ENCODE results near the gene TPI1.

The TPI1 gene

GRCh38 chr12:6867413-6868210, at the start of gene TPI1:
Gene TPI1, plus strand, starts transcription at chr12:6867531. Its CDS starts 36 bp downstream, at chr12:6867567.
- DNase-seq (ENCODE audit: low read depth in 2 of 2) = peak; percentile 71 to 72

GRCh38 chr12:6817662-6818157, 49.6 kb upstream of the TPI1 start:
- DNase-seq (ENCODE audit: low read depth in 2 of 2) = no peak

DNA sequence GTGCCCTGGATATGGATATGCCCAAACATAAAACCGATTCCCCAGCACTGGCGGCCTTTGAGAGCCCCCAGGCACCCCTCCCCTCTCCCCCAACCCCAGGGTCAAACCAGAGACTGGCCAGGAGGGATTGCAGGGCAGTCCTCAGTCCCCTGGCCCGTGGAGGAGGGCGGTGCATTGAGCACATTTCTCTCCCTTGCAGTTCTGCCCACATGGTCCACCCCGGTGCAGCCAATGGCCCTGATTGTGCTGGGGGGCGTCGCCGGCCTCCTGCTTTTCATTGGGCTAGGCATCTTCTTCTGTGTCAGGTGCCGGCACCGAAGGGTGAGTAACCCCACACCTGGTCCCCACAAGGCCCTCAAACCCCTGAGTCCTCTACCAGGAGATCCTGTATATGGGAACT, 49.1 kb upstream of the TPI1 start:
- DNase-seq (ENCODE audit: low read depth in 2 of 2) = no peak

- no peak for DNase-seq (ENCODE audit: low read depth in 2 of 2)
Observed at GRCh38 chr12:6818645-6819044, 48.7 kb upstream of the TPI1 start.

DNA sequence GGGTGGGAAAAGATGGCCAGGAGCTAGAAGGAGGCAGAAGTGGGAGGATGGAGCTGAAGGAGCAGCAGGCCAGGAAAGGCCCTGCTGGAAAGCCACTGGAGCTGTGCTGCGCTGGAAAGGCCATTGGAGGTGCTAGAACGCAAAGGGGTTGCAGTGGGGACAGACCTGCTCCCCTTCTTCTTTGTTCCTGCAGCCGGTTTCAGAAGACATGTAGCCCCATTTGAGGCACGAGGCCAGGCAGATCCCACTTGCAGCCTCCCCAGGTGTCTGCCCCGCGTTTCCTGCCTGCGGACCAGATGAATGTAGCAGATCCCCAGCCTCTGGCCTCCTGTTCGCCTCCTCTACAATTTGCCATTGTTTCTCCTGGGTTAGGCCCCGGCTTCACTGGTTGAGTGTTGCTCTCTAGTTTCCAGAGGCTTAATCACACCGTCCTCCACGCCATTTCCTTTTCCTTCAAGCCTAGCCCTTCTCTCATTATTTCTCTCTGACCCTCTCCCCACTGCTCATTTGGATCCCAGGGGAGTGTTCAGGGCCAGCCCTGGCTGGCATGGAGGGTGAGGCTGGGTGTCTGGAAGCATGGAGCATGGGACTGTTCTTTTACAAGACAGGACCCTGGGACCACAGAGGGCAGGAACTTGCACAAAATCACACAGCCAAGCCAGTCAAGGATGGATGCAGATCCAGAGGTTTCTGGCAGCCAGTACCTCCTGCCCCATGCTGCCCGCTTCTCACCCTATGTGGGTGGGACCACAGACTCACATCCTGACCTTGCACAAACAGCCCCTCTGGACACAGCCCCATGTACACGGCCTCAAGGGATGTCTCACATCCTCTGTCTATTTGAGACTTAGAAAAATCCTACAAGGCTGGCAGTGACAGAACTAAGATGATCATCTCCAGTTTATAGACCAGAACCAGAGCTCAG, 48.0 kb upstream of the TPI1 start:
- DNase-seq (ENCODE audit: low read depth in 2 of 2) = no peak

GRCh38 chr12:6820166-6820565, 47.2 kb upstream of the TPI1 start:
- no peak for DNase-seq (ENCODE audit: low read depth in 2 of 2)

- DNase-seq (ENCODE audit: low read depth in 2 of 2) = no peak
Observed at GRCh38 chr12:6821591-6822425, 45.5 kb upstream of the TPI1 start, which contains the start of gene GPR162. Gene GPR162, plus strand, starts transcription at chr12:6821821. Its CDS starts 2,078 bp downstream, at chr12:6823899.

GRCh38 chr12:6822426-6823135, 44.8 kb upstream of the TPI1 start:
- DNase-seq (ENCODE audit: low read depth in 2 of 2) = no peak

GRCh38 chr12:6823182-6824084, 43.9 kb upstream of the TPI1 start:
- DNase-seq (ENCODE audit: low read depth in 2 of 2) = no peak

DNA sequence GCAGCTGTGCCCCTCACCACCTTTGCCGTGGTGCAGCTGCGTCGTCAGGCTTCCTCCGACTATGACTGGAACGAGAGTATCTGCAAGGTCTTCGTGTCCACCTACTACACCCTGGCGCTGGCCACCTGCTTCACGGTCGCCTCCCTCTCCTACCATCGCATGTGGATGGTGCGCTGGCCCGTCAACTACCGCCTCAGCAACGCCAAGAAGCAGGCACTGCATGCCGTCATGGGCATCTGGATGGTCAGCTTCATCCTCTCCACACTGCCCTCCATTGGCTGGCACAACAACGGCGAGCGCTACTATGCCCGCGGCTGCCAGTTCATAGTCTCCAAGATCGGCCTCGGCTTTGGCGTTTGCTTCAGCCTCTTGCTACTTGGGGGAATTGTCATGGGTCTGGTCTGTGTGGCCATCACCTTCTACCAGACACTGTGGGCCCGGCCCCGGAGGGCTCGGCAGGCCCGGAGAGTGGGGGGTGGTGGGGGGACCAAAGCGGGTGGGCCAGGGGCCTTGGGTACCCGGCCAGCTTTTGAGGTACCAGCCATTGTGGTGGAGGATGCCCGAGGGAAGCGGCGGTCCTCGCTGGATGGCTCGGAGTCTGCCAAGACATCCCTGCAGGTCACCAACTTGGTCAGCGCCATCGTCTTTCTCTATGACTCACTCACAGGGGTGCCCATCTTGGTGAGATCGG, 43.1 kb upstream of the TPI1 start:
- DNase-seq (ENCODE audit: low read depth in 2 of 2) = no peak

DNA sequence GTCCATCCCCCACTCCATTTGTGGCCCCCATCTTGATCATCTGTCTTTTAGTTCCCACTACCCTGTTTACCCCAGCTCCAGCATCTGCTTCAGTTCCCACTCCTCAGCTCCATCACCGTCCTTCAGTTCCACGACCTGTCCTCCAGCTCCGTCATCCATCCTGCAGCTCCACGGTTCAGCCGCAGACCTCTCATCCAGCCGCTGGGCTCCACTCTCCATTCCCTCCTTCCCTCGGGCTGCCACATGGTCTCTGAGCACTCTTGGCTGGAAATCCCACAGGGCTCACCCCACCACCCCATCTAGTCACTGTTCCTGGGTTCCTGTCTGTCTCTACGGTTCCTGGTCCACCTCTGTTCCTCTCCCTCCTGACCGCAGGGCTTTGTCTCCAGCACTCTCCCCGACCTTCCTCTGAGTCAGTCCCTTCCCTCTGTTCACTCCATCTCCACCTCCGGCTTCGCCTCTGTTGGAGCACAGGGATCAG, 42.4 kb upstream of the TPI1 start:
- no peak for DNase-seq (ENCODE audit: low read depth in 2 of 2)

GRCh38 chr12:6825398-6826124, 41.8 kb upstream of the TPI1 start:
- DNase-seq (ENCODE audit: low read depth in 2 of 2) = peak; percentile 57 to 64

GRCh38 chr12:6826125-6826733, 41.1 kb upstream of the TPI1 start:
- no peak for DNase-seq (ENCODE audit: low read depth in 2 of 2)

DNA sequence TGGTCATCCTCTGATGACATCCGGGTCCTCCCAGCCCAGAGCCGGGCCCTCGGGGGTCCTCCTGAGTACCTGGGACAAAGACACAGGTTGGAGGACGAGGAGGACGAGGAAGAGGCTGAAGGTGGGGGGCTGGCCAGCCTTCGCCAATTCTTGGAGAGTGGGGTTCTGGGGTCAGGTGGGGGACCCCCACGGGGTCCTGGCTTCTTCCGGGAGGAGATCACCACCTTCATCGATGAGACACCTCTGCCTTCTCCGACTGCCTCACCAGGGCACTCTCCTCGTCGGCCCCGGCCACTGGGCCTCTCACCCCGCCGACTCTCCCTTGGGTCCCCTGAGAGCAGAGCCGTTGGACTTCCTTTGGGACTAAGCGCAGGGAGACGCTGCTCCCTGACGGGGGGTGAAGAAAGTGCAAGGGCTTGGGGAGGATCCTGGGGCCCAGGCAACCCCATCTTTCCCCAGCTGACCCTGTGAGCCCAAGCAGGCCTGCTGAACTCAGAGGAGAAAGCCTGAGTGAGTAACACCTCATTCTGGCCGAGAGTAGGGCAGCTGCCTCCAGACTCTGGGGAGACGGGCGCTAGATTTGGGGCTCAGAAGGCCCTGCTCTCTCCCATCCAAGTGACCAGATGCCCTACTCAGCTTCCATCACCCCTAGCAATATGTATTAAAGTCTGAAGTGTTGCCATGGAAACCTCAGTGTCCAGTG, 40.4 kb upstream of the TPI1 start:
- no peak for DNase-seq (ENCODE audit: low read depth in 2 of 2)

DNA sequence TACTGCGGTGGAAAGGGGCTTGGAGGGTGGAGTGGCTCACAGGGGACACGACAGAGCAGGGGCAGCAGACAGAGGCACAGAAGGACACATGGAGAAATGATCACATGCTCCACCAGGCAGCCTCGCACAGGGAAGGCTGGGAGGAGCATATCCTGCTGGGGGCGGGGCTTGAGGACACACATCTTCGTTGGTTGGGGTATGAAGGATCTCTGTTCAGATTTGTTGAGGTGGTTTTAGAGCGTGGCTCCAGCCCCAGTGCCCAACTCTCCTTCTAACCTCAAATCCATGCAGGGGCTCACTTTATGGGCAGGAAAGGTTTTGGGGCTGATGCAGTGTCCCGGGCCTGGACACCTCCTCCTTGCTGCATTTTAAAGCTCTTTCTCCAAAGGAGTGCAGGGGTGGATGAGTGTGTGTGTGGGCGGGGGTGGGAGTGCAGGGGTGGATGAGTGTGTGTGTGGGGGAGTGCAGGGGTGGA, 39.9 kb upstream of the TPI1 start:
- peak; percentile 20 to 31 for DNase-seq (ENCODE audit: low read depth in 2 of 2)

DNA sequence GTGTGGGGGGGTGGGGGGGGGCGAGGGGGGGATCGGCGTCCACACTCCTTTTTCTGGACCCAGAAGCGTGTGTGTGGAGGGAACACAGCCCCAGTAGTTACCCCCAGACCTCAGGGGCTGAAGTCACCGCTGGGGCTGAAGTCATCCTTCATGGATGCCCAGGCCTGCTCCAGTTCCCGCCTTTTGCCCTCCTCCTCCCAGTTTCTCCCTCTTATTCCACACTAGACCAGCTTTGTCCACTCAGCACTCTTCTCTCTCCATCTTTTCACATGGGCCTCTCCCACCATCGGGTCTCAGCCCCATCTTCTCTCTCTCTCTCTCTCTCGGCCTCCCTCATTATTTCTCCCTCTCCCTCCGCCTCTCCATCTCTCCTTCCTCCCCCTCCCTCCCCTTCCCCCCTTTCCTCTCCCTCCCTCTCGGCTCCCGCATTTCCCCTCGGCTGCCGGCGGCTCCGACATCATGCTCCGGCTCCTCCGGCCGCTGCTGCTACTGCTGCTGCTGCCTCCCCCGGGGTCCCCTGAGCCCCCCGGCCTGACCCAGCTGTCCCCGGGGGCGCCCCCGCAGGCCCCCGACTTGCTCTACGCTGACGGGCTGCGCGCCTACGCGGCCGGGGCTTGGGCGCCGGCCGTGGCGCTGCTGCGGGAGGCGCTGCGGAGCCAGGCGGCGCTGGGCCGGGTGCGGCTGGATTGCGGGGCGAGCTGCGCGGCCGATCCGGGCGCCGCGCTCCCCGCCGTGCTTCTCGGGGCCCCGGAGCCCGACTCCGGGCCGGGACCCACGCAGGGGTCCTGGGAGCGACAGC, 39.1 kb upstream of the TPI1 start, which contains the start of gene P3H3:
Gene P3H3 (plus strand): TSS at position 426 of the 799 bp plus-strand sequence. CDS start 34 bp downstream, at position 460.
- no peak for DNase-seq (ENCODE audit: low read depth in 2 of 2)
